NT2/D1 (cell line): ENCODE data around the gene PRKAG2.

Experiments used
- YY1 ChIP-seq: IDR thresholded peaks from 2 replicates; pipeline ENCODE4 v1.6.1; 2011; ENCODE audit not compliant: insufficient read length, insufficient read depth
- ZNF274 ChIP-seq: IDR thresholded peaks from 2 replicates; pipeline ENCODE4 v1.6.1; 2011; ENCODE audit warnings: mild to moderate bottlenecking, low read depth, low read length

DNA sequence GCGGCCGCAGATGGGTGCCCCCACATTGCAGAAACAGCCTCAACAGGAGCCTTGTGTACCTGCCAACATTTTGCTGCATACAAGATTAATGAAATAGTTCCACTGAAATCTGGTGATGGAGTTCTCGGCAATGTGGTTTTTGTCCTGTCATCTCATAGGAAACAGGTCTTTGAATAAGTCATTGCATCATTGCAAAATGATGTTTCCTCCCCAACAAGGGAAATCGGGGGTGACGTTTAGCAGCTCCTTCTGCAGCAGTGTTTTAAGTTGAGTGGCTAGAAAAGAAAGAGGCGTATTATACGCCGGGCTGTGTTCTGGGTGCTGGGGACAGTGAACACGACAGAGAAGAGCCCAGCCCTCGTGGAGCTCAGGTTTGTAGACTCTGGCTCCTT lies 177.0 kb downstream of the PRKAG2 start:
- TF ChIP-seq YY1 (no peak), ZNF274 (no peak)
